Lower lobe of right lung (tissue), 2 donors: ENCODE results near the gene TBCK. TPM values are rescaled to one million over a fixed set of nuclear protein-coding genes. Genes with fewer than 3 reads are reported as not detected.
"Not testable (repeated sequence)": the region's sequence is repeated elsewhere in the genome, so short reads cannot be mapped to it uniquely, and the experiment has no call there.

ENCODE experiments used
- ATAC-seq, 2 donors: fragments of 200-7000 bp; cut with Tn5 transposase; one replicate each; pipeline ENCODE4 v1.9.1; 2020 to 2022; ENCODE audit warnings: mild to moderate bottlenecking in 2 of 2, moderate library complexity in 2 of 2
- DNase-seq: peaks from one replicate; pipeline ENCODE4 v3.0.0-alpha.2; 2020
- H3K27ac ChIP-seq: fragments of 200-600 bp; one replicate; pipeline ENCODE4 v1.8.0; 2022
- H3K27me3 ChIP-seq: fragments of 200-600 bp; one replicate; pipeline ENCODE4 v1.8.0; 2022; ENCODE audit warnings: low read depth
- H3K36me3 ChIP-seq: fragments of 200-600 bp; one replicate; pipeline ENCODE4 v1.8.0; 2022; ENCODE audit warnings: mild to moderate bottlenecking
- H3K4me1 ChIP-seq: fragments of 200-600 bp; one replicate; pipeline ENCODE4 v1.8.0; 2022
- H3K4me3 ChIP-seq: fragments of 200-600 bp; one replicate; pipeline ENCODE4 v1.8.0; 2022; ENCODE audit warnings: mild to moderate bottlenecking
- H3K9me3 ChIP-seq: fragments of 200-600 bp; one replicate; pipeline ENCODE4 v1.8.0; 2022
- intact Hi-C: fragments of 100-400 bp; cut with DNase I; formaldehyde crosslinking; loops from one replicate; pipeline ENCODE4 v1.11.0; 2022
- total RNA-seq: library from RNA; stranded (reverse); fragmentation: NEBNext Ultra II Directional; extraction: Animal tissue kit (Norgen Biotek cat#: 25700); gene quantifications from one replicate; pipeline ENCODE4 v1.2.1, GENCODE V29; 2021
- TF ChIP-seq, protein P1 (sequence below): fragments of 200-600 bp; IDR thresholded peaks from one replicate; pipeline ENCODE4 v1.8.0; 2022; ENCODE audit warnings: antibody characterized with exemption, mild to moderate bottlenecking
- donor health status: DM: no; HTN: yes; CAD: no; lungs with severe emphysema.

Gene TBCK
- total RNA-seq, 1 donor from 2014 or later = 45.7 TPM

DNA sequence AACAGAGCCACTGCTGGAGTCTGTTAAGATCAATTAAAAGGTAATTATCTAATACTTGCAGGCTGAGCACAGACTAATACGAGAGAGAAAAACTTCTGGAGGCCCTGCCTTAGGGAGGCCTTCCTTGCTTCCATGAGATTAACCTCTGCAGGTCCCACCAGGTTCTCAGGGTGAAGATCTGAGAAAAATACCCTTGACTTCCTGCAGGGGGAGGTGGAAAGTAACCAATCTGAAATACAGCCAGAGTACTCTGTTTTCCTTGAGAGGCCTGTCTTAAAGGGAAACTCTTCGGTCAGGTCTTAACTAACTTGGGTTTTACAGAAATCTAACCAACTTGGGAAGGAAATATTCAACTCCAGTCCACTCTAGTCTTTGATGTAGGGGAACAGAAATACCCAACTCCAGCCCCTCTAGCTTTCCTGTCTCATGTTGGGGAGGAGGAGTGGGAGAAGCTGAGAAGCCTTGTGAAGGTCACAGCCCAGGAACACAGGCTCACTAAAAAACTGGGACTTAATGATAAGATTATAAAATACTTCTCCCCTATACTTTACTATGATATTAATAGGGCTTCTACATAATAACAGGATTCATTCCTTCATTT, 77.1 kb downstream of the TBCK start:
- intact Hi-C loops = no loop called here
- H3K4me1 ChIP-seq = no peaks in the 10 kb centered on the region
- no peaks in the 10 kb centered on the region for H3K9me3 ChIP-seq
- peaks cover 34% of the 10 kb centered on the region for H3K36me3 ChIP-seq
- no peaks in the 10 kb centered on the region for H3K27me3 ChIP-seq
- TF ChIP-seq, protein P1, sequence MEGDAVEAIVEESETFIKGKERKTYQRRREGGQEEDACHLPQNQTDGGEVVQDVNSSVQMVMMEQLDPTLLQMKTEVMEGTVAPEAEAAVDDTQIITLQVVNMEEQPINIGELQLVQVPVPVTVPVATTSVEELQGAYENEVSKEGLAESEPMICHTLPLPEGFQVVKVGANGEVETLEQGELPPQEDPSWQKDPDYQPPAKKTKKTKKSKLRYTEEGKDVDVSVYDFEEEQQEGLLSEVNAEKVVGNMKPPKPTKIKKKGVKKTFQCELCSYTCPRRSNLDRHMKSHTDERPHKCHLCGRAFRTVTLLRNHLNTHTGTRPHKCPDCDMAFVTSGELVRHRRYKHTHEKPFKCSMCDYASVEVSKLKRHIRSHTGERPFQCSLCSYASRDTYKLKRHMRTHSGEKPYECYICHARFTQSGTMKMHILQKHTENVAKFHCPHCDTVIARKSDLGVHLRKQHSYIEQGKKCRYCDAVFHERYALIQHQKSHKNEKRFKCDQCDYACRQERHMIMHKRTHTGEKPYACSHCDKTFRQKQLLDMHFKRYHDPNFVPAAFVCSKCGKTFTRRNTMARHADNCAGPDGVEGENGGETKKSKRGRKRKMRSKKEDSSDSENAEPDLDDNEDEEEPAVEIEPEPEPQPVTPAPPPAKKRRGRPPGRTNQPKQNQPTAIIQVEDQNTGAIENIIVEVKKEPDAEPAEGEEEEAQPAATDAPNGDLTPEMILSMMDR = peak; percentile 66
- no peak overlapping the region for H3K27ac ChIP-seq
- peak; percentile 38 to 68 for ATAC-seq
- no peak for DNase-seq
- H3K4me3 ChIP-seq = no peak overlapping the region

DNA sequence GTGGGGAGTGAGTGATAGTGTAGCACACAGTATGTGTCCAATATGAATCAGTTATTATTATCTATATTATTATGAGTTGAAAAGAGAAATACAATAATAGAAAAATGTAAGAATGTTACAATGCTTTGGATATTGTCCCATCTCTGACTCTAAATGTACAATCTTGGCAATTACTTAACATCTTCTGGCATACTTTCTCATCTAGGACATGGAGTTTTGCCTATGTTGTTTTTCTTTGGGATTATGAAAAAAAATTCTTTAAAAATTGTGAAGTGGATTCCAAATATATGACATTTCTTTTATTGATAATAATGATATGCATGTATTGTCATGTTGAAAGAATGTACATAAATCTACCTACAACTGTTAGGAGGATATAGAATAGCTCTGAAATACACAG, 84.1 kb downstream of the TBCK start:
- intact Hi-C loops = no loop called here
- H3K4me3 ChIP-seq = no peak overlapping the region
- DNase-seq = no peak
- no peaks in the 10 kb centered on the region for H3K27me3 ChIP-seq
- H3K36me3 ChIP-seq = peaks cover 75% of the 10 kb centered on the region
- H3K9me3 ChIP-seq = no peaks in the 10 kb centered on the region
- no peaks in the 10 kb centered on the region for H3K4me1 ChIP-seq
- ATAC-seq = no peak
- H3K27ac ChIP-seq = no peak overlapping the region
- TF ChIP-seq, protein P1 = no peak

DNA sequence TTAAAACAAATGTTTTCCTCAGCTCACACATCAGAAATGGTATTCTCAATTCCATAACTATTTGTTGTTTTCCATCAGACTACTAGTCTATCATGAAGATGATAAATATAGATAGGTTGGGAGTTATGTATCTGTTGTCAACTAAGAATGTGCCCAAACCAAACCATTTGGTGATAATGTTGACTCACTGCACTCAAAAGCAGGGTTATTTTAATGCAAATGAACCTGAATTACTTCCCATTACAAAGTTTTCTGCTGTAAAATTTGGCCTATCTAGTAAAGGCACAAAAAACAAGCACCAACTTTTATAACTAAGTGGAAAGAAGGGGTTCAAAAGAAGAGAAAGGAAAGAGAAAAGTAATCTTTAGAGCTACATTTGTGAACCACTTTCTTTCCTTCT, 93.5 kb downstream of the TBCK start:
- no peak overlapping the region for H3K27ac ChIP-seq
- no peaks in the 10 kb centered on the region for H3K4me1 ChIP-seq
- no peaks in the 10 kb centered on the region for H3K27me3 ChIP-seq
- H3K36me3 ChIP-seq = peaks cover 6% of the 10 kb centered on the region
- no peak for DNase-seq
- intact Hi-C loops = no loop called here
- TF ChIP-seq, protein P1 = no peak
- ATAC-seq = no peak
- peaks cover 4% of the 10 kb centered on the region for H3K9me3 ChIP-seq
- no peak overlapping the region for H3K4me3 ChIP-seq

DNA sequence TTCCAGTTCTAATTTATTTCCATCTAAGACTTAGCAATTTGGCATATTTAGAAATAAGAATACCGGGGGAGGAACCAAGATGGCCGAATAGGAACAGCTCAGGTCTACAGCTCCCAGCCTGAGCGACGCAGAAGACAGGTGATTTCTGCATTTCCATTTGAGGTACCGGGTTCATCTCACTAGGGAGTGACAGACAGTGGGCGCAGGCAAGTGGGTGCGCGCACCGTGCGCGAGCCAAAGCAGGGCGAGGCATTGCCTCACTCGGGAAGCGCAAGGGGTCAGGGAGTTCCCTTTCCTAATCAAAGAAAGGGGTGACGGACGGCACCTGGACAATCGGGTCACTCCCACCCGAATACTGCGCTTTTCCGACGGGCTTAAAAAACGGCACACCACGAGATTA, 102.7 kb downstream of the TBCK start:
- intact Hi-C loops, H3K4me1 ChIP-seq, H3K27ac ChIP-seq, H3K27me3 ChIP-seq, H3K9me3 ChIP-seq, DNase-seq, H3K4me3 ChIP-seq, ATAC-seq: not testable (repeated sequence)
- H3K36me3 ChIP-seq = peaks cover 12% of the 10 kb centered on the region

DNA sequence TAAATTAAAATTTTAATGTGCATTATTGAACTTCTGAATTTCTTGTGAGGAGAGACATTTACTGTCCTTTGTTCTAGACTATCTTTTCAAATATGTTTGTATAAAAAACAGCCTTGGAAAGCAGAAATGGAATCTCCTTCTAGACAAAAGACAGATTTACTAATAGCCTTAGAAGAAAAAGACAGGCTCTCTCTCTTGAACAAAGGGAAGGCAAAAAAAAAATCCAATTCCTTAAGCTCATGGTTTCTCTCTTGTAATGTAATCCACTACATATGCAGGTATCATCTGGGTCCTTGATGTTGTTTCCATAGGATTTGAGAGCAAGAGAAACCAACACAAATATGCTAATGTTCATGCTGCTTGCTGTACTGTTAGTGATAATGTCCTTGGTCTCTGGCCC, 106.0 kb downstream of the TBCK start:
- H3K4me1 ChIP-seq = no peaks in the 10 kb centered on the region
- TF ChIP-seq, protein P1 = no peak
- no peak overlapping the region for H3K27ac ChIP-seq
- H3K4me3 ChIP-seq = no peak overlapping the region
- H3K27me3 ChIP-seq = no peaks in the 10 kb centered on the region
- DNase-seq (no peak), ATAC-seq (no peak)
- intact Hi-C loops = no loop called here
- no peaks in the 10 kb centered on the region for H3K9me3 ChIP-seq
- H3K36me3 ChIP-seq = peaks cover 12% of the 10 kb centered on the region

DNA sequence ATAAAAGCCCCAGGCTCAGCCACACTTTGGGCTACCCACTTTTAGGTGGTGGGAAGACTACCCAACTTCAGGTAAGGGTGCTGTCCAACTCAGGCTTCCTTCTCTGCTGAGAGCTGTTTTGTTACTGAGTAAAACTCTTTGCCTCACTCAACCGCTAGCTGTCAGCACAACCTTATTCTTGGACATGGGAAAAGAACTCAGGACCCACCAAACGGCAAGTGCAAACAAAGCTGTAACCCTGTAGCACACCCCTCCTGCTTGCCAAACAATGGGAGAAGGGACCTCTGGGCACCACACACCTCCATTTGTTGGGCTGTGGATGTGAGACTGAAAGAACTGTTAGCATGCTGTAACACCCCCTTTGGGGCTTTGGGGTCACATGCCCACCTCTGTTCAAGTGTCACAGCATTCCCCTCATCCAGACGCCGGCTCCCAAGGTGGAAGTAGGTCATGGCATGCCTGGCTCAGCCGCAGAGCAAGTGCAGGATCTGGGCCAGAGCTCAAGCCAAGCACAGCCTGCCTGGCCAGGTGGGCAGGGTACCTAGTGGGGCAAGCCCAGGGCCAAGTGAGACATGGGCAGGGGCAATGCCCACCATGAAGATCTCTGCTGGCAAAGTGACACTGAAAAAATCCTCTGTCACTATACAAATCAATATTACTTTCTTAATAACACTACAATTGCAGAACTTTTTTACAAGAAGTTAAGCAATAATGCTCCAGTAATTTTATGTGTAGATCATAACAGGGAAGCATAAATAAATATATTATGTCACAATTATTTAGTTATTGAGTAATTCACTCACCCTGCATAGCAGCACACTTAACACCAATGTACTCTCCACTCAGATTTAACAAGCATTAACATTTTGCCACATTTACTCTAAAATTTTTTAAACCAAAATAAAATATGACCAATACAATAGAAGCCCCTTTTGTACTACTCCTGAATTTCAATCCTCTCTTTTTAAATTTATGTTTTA, 107.2 kb downstream of the TBCK start:
- H3K36me3 ChIP-seq = peaks cover 12% of the 10 kb centered on the region
- TF ChIP-seq, protein P1 = no peak
- DNase-seq (peak; percentile 44), ATAC-seq (peak; percentile 30 to 68)
- no peaks in the 10 kb centered on the region for H3K4me1 ChIP-seq
- no peaks in the 10 kb centered on the region for H3K27me3 ChIP-seq
- H3K9me3 ChIP-seq = no peaks in the 10 kb centered on the region
- intact Hi-C loops = no loop called here
- H3K27ac ChIP-seq = no peak overlapping the region
- H3K4me3 ChIP-seq = no peak overlapping the region
